ENCODE measurements around the gene ZEB2.

ZEB2 gene

DNA sequence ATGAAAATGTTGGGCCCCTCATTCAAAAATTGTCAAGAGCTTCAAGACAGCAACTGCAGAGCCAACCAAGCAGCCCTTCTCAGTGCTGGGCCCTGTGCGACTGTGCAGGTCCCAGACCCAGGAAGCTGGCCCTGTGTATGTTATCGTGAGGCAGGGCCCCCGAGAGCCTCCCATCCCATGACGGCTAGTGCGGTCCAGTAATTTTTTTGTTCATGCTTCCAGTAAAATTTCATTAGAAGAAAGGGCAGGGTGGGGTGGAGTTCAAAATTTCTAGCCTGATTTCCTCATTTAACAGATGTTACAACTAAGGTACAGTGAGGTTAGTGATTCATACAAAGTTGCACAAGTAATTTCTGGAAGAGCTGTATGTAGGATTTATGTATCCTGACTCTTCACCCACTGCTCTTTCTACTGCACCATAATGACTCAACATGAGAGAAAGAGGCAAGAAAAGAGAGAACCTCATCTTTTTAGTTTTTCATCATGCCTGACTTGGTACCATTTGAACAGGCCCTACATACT, 105.5 kb downstream of the ZEB2 start:
- peak; percentile 36 for DNase-seq

DNA sequence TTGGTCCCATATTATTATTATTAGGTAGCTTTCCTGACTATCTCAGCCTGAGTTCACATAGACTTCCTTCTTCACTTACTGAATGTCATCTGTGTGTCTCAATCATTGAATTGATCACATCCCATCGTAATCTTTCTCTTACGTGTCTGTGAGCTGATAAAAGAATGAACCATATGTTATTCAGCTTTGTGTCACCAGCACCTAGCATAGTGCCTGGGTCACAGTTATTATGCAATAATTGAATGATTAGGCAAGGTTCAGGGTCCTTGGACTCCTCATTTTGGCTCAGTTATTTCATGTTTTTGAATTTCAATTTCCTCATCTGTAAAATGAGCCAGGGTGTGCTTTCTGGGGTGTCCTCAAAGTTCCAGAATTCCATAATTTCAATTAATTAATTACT, 107.2 kb downstream of the ZEB2 start:
- no peak for DNase-seq

DNA sequence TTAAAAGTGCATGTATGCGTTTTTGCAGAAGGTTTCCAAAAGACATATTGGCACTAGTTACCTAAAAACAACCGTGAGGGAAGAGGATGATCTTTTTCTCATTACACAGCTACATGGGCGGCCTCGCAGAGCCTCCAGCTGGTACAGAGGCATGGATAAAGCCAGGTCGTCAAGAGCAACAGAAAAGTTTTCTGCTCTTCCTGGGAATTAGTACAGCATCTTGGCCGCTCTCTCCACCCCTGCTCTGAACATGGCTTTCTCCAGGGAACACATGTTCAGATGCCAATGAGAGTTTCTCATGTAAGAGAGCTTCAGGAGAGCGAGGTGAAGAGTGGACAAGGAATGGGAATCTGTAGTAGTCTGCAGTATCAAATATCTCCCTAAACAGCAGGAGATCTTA, 108.4 kb downstream of the ZEB2 start:
- no peak for DNase-seq

DNA sequence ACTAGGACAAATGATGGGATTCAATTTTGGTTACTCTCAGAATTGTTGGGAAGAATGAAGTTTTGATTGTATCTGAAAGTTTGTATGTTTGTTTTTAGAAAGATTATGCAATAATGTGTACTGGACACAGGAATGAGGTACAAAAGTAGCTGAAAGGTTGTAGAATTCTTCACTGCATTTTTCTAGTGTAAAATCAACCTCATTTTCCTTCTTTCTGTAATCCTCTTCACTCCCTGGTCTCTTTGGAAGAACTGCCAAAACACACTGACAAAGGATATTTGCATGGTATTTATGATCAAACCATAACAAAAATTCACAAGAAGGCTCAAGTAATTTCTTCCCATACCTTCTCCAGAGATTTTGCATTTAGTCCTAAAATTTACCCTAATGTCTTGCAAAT, 110.7 kb downstream of the ZEB2 start:
- DNase-seq: no peak

DNA sequence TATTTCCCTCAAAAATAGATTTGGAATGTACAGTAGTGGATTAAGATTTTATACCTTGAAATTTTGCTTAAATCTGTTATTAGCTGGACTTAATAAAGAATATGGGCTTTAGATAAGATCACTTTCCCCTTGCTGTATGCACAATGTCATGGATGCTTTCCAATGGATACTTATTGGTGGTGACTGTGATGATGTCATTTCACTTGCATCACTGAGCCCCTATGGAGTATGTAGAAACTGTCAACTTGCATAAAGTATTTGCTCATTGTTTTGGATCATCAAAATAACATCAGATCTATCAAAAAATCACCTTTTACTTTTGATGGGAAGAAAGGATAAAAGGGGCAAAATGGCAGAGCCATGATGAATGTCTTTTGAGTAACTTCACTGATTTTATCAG, 112.7 kb downstream of the ZEB2 start:
- no peak for DNase-seq

DNA sequence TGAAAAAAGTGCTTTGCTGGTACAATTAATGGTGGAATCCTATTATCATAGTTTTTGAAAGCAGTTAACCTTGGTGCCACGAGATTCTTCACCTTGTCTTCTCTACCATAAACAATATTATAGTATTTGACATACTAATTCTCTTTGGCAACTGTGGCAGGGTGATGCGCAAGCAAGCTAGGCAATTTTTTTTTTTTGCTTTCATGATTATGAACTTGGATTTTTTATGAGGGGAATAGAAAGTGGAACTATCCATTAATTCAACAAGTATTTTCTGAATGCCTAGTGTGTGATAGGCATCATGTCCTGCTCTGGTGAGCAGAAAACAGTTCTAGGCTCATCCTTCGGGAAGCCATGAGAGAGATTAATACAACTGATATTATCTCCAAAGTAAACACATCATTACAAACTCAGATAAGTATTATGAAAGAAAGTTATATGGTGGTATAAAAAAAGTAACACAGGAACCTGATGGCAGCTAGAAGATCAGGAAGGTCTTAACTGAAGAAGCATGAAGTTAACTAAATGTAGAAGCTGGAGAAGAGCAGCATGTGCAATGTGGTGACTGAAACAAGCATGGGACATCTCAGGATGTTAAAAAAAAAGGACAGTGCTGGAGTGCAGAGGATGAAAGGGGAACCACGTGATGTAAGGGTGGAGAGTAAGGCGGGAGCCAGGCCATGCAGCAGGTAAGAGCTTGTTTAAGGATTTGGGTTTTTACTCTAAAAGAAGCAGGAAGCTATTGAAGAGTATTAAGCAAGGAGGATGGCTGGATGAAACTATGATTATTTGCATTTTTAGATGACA, 113.7 kb downstream of the ZEB2 start:
- DNase-seq: no peak

DNA sequence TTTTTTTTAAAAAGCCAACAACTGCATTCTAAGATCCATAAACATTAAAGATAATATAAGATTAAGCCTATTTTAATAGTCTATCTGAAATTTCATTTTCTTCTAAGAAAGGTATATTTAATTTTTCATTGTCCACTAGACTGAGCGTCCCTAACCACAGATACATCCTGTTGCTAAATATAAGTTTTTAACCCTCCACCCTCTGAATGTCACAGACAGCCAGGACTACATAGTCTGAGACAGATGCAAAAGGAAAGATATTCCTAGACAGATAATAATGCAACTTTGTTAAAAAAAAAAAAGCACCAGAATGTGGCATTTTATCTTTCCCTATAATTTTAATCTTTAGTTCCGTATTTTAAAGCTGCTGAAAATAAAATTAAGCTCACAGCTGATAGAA, 114.6 kb downstream of the ZEB2 start:
- DNase-seq: no peak

DNA sequence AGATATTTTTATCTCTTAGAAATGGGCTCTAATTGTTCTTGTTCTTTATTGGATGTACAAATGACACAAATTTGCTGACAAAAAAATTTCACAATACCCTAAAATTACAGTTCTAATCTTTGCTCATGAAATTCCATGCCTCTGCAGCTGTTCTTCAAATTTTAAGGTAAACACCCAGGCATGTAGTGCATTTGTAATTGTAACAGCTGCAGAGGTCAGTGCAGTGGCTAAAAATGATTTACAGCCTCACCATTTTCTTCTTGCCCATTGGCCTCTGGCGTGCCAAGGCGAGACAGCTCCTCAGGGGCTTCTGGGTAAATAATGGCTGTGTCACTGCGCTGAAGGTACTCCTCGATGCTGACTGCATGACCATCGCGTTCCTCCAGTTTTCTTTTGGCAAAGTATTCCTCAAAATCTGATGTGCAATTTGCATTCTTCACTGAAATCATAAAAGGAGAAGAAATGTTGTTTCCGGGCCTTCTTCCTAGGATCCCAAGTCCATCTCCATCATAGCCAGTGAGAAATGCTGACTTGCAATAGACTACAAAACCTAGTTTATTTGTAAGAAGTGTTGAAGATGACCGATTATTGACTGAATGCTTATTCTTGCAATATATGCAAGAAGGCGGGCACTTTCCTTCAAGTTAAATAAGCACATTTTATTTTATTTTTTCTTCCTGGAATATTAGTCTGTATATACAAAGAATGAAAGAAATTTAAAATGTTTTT, 115.2 kb downstream of the ZEB2 start:
- DNase-seq: no peak

DNA sequence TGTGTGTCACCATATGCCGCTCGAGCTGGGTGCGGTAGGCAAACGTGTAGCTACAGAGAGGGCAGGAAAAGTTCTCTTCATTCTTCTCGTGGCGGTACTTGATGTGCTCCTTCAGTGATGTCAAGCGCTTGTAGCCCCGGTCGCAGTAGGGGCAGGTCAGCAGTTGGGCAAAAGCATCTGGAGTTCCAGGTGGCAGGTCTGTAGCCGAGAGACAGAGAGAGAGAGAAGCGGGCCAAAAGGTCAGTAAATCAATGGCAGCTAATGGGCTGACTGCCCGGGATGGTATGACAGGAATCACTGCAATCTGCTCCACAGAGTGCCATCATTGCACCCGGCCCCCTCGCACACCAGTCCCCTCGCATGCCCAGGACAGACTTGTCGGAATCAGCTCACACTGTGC, 116.0 kb downstream of the ZEB2 start:
- no peak for DNase-seq

DNA sequence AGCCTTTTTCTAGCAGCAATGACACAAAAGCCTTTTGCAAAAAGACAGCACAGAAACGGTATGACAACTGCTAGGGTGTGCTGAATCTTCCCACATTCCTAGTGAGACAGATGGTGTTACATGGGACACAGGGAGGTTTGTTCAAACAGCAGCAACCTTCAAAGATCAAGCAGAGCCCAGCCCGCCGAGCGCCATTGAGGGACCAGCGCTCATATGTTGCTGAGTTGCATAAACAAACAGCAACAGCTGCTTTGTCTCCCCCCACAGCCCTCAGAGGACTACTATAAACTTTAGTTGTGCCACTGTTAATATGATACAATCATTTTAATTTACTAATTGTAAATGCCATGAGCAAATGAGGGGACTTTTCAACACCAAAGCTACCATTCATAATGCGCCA, 117.7 kb downstream of the ZEB2 start:
- no peak for DNase-seq

DNA sequence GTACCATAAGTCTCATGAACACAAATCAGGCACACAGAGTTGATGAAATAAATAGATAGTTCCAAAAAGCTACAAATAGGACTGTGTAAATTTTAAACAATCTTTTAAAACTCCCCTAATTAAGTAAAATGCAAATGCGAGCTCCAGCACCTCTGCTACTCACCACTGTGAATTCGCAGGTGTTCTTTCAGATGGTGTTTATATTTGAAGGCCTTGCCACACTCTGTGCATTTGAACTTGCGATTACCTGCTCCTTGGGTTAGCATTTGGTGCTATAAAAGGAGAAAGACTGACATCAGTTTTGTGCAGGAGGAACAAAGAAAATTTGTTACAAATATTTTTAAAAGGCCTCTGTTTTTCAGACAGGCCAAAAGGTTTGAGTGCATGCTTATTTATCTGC, 118.9 kb downstream of the ZEB2 start:
- DNase-seq: no peak

DNA sequence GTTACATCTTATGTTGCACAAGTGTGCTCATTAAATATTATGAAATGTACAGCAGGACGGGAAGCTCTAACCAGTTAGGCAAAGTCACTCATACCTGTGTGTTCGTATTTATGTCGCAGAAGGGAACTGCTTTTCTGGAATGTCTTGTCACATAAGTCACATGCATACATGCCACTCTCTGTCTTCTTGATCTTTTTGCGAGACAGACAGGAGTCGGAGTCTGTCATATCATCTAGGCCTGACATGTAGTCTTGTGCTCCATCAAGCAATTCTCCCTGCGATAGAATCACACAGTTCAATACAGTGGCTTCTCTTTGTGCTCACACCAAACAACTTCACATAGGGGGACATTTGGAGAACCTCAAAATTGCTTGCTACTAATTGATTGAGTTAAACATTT, 123.6 kb downstream of the ZEB2 start:
- no peak for DNase-seq

DNA sequence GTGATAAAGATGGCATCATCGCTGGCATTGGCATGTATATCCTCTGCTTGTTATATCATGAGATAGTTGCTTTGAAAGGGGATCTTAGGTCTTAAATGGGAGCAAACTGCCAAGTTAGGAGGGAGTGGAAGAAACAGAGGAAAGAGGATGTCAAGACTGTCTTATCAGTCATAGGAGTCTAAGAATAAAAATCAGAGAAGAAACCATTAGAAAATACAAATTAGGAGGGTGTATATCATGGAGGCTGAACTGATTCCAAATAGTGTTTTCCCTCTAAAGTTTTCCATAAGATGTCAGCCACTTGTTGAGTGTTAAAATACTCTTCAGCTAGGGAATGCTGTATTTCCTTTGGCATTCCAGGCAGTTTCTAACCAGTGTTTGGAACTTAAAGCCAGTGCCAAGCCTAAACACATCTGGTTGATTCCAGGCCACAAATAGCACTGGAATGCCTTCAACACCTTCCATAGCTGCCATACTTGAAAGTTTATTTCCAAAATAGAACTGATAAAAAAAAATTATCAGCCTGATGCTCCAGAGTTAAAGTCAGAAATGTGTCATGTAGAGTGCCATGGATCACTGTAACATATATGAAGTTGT, 129.4 kb downstream of the ZEB2 start:
- no peak for DNase-seq

DNA sequence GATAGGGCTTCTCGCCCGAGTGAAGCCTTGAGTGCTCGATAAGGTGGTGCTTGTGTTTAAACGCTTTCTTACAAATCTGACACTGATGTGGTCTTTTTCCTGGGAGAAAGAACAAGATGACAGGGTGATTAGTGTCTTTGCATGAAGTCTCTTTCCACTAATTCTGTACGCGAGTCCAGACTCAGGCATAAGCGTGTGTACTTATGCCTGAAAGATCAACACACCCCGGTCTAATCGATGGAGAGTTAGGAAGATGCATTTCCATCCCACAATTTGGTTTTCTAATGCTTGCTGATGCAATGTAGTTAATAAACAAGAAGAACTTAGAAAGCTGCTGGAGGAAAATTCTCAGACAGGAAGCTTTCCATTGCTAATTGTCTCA, 130.0 kb downstream of the ZEB2 start:
- DNase-seq: no peak

DNA sequence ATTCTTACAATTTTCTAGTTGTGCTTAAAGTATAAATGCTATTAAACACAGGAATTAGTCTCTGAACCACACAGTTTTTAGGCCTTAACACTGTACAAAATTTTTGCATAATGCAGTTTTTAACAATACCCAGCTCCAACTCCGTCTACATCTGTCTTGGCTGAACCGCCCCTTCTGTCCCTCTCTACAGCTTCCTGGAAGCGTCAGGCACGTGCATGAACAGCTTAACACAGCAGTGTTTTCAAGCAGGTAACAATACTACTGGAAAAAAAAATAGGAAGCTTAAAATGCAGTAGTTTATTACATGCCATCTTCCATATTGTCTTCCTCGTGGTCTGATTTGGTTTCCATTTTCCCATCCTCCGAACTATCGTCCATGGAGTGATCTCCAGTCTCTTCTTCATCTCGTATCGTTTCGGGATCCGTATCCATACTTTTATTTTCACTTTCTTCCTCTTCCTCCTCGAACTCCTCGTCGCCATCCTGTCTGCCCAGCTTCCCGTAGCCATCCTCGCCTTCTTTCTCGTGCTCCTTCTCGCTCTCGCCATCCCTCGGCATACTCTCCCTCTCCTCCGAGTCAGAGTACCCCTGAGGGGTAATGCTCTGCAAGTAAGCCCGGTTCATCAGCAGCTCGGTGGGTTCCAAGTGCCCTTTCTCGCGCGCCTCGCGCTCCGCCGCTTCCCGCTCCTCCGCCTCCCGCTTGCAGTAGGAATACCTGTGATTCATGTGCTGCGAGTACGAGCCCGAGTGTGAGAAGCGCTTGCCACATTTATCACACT, 130.6 kb downstream of the ZEB2 start:
- DNase-seq: no peak

DNA sequence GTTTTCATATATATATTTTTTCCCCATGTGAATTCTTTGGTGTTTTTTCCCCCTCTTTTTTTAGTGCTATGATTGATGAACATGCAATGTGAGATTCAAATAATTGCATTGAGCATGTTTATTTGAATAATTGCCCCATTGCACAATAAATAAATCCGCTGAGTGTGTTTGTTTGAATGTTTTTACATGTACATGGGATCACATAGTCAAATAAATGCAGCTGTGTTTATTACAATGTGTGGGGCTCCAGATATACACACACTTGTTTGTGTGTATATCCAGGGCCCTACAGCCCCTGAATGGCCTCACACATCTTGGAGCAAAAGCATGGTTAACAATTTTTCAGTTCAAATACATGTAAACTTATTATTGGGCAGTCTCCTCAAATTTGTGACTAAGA, 134.5 kb downstream of the ZEB2 start:
- no peak for DNase-seq

DNA sequence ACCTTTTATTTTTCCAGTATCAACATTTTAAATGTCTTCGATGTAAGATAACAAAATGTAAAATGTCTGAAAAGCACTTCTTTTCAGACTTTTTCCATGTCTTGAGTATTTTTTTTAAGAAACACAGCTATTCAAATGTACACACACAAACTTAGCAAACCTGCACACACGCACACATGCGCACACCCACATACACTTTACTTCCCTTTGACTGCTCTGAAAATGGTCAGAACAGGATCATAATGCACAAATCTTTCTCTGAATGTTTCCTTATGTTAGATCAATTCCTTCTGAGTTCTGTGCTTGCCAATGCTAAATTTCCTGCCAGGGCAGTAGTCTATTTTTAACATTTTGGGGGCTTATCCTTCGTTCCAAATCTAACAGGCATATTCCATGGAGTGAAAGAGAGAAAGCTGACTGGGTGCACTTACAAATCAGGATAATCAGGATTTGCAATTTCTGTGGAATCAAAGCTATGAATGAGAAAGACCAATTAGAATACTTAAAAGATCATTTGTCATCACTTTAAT, 136.3 kb downstream of the ZEB2 start:
- no peak for DNase-seq

DNA sequence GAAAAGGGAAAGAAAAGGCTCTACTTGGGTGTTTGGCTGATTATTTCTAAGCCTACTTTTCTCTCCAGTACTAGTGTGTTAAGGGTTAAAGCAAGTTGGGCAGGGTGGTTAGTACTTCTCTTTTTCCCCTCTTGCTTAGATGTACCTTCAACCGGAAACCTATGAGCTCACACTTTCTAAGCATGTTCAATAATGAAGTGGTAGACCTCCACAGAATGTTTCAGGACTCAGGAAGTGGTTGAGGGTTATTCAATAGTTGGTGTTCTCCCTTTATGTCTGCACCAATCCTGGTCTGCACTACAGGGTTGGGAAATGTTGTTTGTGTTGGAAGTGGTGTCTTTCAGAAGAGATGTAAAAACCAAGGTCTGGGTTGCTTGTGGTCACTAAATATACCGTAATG, 137.1 kb downstream of the ZEB2 start:
- DNase-seq: no peak

DNA sequence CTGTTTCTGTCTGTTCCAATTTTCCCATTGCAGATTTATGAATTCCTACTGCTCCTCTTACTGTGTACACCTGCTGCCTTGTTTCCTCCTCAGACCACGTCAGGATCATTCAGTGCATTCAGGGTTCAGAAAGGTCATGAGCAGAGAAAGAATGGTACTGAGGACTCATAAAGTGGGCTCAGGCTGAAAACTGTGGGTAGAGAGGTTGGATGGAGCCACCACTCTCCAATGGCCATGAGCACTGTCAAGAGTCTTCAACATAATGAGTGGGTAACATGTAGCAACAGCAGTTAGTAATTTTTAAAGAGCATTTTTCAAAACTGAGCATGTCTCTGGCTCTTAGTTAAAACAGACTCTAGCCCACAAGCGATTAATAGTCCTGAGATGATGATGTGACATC, 138.2 kb downstream of the ZEB2 start:
- DNase-seq: no peak

DNA sequence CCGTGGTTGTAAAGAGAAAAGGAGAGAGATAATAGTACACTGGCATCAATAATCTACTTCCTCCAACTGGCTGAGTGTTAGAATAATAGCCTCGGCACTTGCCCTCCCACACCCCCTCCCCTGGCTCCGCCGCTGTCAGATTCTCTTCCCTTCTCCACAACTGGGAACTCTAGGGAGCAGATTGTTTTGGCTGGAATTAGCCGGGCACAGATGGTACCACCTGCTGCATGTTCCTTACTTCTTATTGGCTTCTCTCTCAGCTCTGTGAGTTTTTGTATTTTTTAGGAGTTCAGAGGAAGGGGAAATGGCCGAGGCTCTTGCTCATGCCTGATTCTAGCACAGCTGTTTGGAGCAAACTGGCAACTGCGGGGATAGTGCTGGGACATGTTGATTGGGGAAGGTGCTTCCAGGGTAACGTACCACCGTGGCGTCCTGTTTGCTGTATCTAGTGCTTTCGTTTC, 140.0 kb downstream of the ZEB2 start:
- DNase-seq: no peak

DNA sequence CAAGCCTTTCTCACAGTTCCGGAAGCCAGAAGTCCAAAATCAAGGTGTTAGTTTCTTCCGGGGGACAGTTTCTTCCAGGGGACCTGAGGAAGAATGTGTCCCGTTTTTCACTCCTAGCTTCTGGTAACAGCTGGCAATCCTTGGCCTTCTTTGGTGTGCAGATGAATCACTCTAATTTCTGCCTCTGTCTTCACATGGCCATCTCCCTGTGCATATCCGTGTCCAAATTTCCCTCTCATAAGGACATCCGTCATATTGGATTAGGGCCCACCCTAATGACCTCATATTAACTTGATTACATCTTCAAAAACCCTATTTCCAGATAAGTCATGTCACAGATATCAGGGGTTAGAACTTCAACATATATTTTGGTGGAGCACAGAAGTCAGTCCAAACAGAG, 141.4 kb downstream of the ZEB2 start:
- no peak for DNase-seq

DNA sequence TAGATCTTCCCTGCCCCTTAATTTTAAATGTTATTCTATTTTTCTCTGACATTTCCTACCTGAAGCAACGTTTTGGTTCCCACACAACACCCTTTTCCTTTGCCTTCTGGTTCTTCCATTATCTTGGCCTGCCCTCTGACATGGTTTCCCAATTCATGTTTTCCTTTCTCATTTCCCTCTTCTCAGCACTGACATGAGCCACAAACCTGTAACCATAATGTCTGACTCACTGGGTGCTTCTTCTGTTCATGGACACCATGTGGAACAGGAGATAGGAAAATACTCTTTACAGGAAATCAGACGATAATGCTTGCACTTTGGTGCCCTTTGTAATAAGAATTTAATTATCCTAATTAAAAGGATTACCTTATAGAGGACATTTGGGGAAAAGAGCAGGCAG, 142.0 kb downstream of the ZEB2 start:
- no peak for DNase-seq

DNA sequence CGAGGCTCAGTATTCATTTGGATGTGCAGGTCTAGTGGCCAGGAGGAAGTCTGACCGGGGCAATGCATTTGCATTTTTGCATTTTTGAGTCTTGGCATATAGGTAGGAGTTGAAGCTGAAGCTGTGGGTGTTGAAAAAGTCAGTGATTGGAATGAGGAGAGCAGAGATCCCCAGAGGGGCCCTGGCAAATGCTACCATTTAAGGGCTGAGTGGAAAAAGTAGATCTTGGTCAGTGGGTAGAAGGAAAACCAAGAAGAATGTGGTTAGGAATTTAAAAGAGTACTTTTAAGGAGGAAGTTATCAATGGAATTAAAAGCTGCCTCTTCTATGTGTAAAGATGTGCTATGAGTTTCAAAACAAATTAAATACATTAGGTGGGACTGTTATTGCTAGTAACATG, 143.0 kb downstream of the ZEB2 start:
- DNase-seq: no peak
